ENCODE data around the gene RARS2.

DNA sequence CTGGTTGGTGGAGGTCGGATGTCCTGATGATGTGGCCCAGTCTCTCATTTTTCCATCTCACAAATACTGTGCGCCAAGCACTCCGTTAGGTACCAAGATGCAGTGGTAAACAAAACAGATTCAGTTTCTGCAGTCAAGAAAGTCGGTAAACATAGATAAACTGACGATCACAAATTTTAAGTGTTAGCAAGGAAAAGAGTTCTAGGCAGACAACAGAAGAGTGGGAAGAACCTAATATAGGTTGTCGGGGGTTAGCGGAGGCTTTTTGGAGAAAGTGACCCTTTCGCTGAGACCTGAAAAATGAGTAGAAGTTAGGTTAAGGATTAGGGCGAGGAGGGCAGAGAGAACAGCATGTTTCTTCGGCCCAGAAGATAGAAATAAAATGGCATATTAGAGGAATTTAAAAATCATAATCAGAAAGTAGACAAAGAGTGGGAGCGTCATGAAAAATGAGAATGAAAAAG is 662 bp upstream of the RARS2 start:
- no peak for TF ChIP-seq CTCF (conservative IDR thresholded peaks at IDR 0.05; ENCODE audit: low read length)
- no peak for TF ChIP-seq EZH2phosphoT487 (IDR thresholded peaks at IDR 0.05; ENCODE audit: borderline replicate concordance)
